ENCODE results near the gene FGFR2.

FGFR2 gene

GRCh38 chr10:121576139-121576538, 22.1 kb downstream of the FGFR2 start:
- TF ChIP-seq CTCF (IDR thresholded peaks at IDR 0.05; ENCODE audit: control extremely low read depth, extremely low read depth, low read depth, missing control alignments) = no peak
- DNase-seq (ENCODE audit: extremely low spot score) = no peak
- POLR2A ChIA-PET = no interaction called here
- CTCF ChIA-PET = no interaction called here

- ChIA-PET CTCF (no interaction called here), POLR2A (no interaction called here)
- no peak for DNase-seq (ENCODE audit: extremely low spot score)
- no peak for TF ChIP-seq CTCF (IDR thresholded peaks at IDR 0.05; ENCODE audit: control extremely low read depth, extremely low read depth, low read depth, missing control alignments)
Measured at GRCh38 chr10:121574519-121575166, 23.6 kb downstream of the FGFR2 start.

- no peak for TF ChIP-seq CTCF (IDR thresholded peaks at IDR 0.05; ENCODE audit: control extremely low read depth, extremely low read depth, low read depth, missing control alignments)
- POLR2A ChIA-PET = no interaction called here
- no peak for DNase-seq (ENCODE audit: extremely low spot score)
- CTCF ChIA-PET = no interaction called here
Measured at GRCh38 chr10:121573538-121573941, 24.7 kb downstream of the FGFR2 start.

- CTCF ChIA-PET = no interaction called here
- no peak for DNase-seq (ENCODE audit: extremely low spot score)
- POLR2A ChIA-PET = no interaction called here
- TF ChIP-seq CTCF (IDR thresholded peaks at IDR 0.05; ENCODE audit: control extremely low read depth, extremely low read depth, low read depth, missing control alignments) = no peak
Measured at GRCh38 chr10:121572859-121573537, 25.2 kb downstream of the FGFR2 start.

GRCh38 chr10:121570315-121570714, 27.9 kb downstream of the FGFR2 start:
- CTCF ChIA-PET = no interaction called here

GRCh38 chr10:121568275-121568674, 30.0 kb downstream of the FGFR2 start:
- POLR2A ChIA-PET = no interaction called here
- DNase-seq (ENCODE audit: extremely low spot score) = no peak
- CTCF ChIA-PET = no interaction called here
- TF ChIP-seq CTCF (IDR thresholded peaks at IDR 0.05; ENCODE audit: control extremely low read depth, extremely low read depth, low read depth, missing control alignments) = no peak

More at GRCh38 chr10:121570315-121570714, 27.9 kb downstream of the FGFR2 start:
- POLR2A ChIA-PET = no interaction called here
- DNase-seq (ENCODE audit: extremely low spot score) = no peak
- TF ChIP-seq CTCF (IDR thresholded peaks at IDR 0.05; ENCODE audit: control extremely low read depth, extremely low read depth, low read depth, missing control alignments) = no peak
